Keratinocyte (primary cell): Measurements from ENCODE around the gene IGFBP5. TPM values are rescaled to one million over a fixed set of nuclear protein-coding genes. Genes with fewer than 3 reads are reported as not detected.

Experiments
- DNase-seq: peaks from one replicate; pipeline ENCODE4 v3.0.0-alpha.2; 2011; ENCODE audit warnings: low read depth, missing footprints, low spot score
- FAIRE-seq: peaks from 2 replicates; lab custom pipeline; 2011; peaks lifted over from hg19 to GRCh38; lab: Jason Lieb, UNC
- H2AFZ ChIP-seq: 2 replicates; pipeline ENCODE4 v1.6.0; 2012; ENCODE audit warnings: low read length, control low read depth, inconsistent platforms; ENCODE audit not compliant: control insufficient read depth
- H3K27ac ChIP-seq: 2 replicates; pipeline ENCODE4 v1.5.1; 2011; ENCODE audit warnings: low read length; ENCODE audit not compliant: control insufficient read depth, insufficient read depth
- H3K27me3 ChIP-seq: 3 replicates; pipeline ENCODE4 v1.6.0; 2011; ENCODE audit warnings: low read length; ENCODE audit not compliant: control insufficient read depth, insufficient read depth; ENCODE audit errors: extremely low read depth
- H3K36me3 ChIP-seq, 2 experiments: 2 replicates in 1 of 2; 3 replicates in 1 of 2; pipeline ENCODE4 v1.5.1; 2011; ENCODE audit warnings: low read length in 2 of 2, mild to moderate bottlenecking in 1 of 2; ENCODE audit not compliant: control insufficient read depth in 2 of 2, insufficient read depth in 2 of 2; ENCODE audit errors: extremely low read depth in 1 of 2
- H3K4me1 ChIP-seq: 3 replicates; pipeline ENCODE4 v1.5.1; 2011; ENCODE audit warnings: low read length; ENCODE audit not compliant: control insufficient read depth, insufficient read depth; ENCODE audit errors: extremely low read depth
- H3K4me2 ChIP-seq: 3 replicates; pipeline ENCODE4 v1.6.0; 2011; ENCODE audit warnings: low read depth, low read length; ENCODE audit not compliant: control insufficient read depth, insufficient read depth; ENCODE audit errors: extremely low read depth
- H3K4me3 ChIP-seq, 3 experiments: fragments of 200-600 bp in 1 of 3; sonication (generic) in 1 of 3; 2 replicates in 2 of 3; 3 replicates in 1 of 3; pipeline ENCODE4 v1.5.1; 2011 to 2016; ENCODE audit warnings: low read length in 3 of 3, mild to moderate bottlenecking in 3 of 3, control low read depth in 2 of 3, inconsistent platforms in 1 of 3, low read depth in 1 of 3, mixed read lengths in 1 of 3, mixed run types in 1 of 3, moderate library complexity in 1 of 3; ENCODE audit not compliant: control insufficient read depth in 2 of 3, insufficient read depth in 2 of 3; ENCODE audit errors: extremely low read depth in 1 of 3
- H3K79me2 ChIP-seq: 2 replicates; pipeline ENCODE4 v1.6.0; 2012; ENCODE audit warnings: low read length; ENCODE audit not compliant: control insufficient read depth, insufficient read depth
- H3K9ac ChIP-seq: 3 replicates; pipeline ENCODE4 v1.6.0; 2011; ENCODE audit warnings: low read length; ENCODE audit not compliant: control insufficient read depth, insufficient read depth; ENCODE audit errors: extremely low read depth
- H3K9me1 ChIP-seq: 3 replicates; pipeline ENCODE4 v1.6.0; 2011; ENCODE audit warnings: low read length; ENCODE audit not compliant: control insufficient read depth, insufficient read depth; ENCODE audit errors: extremely low read depth
- H3K9me3 ChIP-seq: 2 replicates; pipeline ENCODE4 v1.5.1; 2012; ENCODE audit warnings: low read depth, low read length; ENCODE audit not compliant: control insufficient read depth
- H4K20me1 ChIP-seq: 3 replicates; pipeline ENCODE4 v1.6.0; 2011; ENCODE audit warnings: low read length; ENCODE audit not compliant: control insufficient read depth, insufficient read depth; ENCODE audit errors: extremely low read depth
- EZH2 ChIP-seq: IDR thresholded peaks from one replicate; pipeline ENCODE4 v1.6.1; 2012; ENCODE audit warnings: inconsistent platforms, mild to moderate bottlenecking, low read length, moderate library complexity
- dilution Hi-C: fragments of 300-500 bp; cut with MboI; formaldehyde crosslinking; loops from one replicate; pipeline ENCODE4 v1.7.0; 2020; ENCODE audit warnings: low sequenced_read_pairs; ENCODE audit not compliant: extremely low pct_ligation_motif_present
- polyA plus RNA-seq, 5 experiments: library from polyadenylated mRNA; depleted of rRNA in 3 of 5; stranded (reverse) in 3 of 5; stranded (forward) in 1 of 5; unstranded in 1 of 5; fragments of >200 nt; gene quantifications; 1 replicate in 1 of 5; 2 replicates in 3 of 5; 3 replicates in 1 of 5; pipeline versions ENCODE4 v1.2.1 to v1.2.3, GENCODE V29; 2011 to 2012; ENCODE audit warnings: missing spikeins in 2 of 5, low read depth in 1 of 5, low replicate concordance in 1 of 5
- TF ChIP-seq, protein P1 (sequence below), 3 experiments: IDR thresholded peaks in 1 of 3; conservative IDR thresholded peaks in 1 of 3; optimal IDR thresholded peaks in 1 of 3; 2 replicates in 2 of 3; 3 replicates in 1 of 3; pipeline versions ENCODE3 to v1.5.1; 2011; ENCODE audit warnings: low read length in 3 of 3, mild to moderate bottlenecking in 3 of 3, moderate library complexity in 2 of 3, control low read depth in 1 of 3, inconsistent platforms in 1 of 3; ENCODE audit not compliant: insufficient read depth in 2 of 3; ENCODE audit errors: extremely low read depth in 1 of 3

IGFBP5 gene
- polyA plus RNA-seq, 1 donor (not counting 4 experiments of a cell fraction or from before 2014, with no cell fraction given) = 1.1 TPM

DNA sequence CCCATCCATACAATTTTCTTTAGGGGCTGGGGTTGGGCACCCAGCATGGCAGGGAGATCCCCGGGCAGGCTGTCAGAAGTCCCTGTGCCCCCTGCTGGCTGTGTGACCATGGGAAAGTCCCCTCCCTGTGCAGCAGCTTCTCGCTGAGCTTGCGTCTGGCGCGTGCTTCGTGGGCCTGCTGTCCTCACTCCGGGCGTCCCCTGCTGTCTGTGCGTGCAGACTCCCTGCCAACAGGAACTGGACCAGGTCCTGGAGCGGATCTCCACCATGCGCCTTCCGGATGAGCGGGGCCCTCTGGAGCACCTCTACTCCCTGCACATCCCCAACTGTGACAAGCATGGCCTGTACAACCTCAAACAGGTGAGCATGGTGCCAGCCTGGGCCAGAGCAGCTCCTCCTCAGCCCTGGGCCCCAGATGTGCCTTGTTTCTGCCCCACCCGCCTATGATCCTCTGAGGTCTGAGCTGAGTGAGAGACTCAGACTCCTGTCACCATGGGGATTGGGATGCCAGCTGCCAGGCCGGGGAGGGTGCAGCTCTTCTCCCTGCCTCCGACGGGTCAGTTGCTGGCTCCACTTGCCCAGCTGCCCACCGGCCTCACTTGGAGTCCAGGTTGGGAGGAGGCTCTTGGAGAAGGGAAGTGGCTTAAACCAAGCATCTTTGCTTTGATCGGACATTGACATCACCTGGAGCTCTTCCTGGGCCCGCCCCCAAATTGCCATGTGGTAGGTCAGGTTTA lies 33.5 kb downstream of the IGFBP5 start:
- Histone ChIP-seq H3K36me3 (no peaks in the 10 kb centered on the region), H3K9me1 (peaks cover 4% of the 10 kb centered on the region), H3K4me2 (no peak overlapping the region), H3K27me3 (peaks cover 3% of the 10 kb centered on the region), H3K79me2 (no peaks in the 10 kb centered on the region), H4K20me1 (no peaks in the 10 kb centered on the region), H3K4me3 (no peak overlapping the region), H2AFZ (no peak overlapping the region), H3K9me3 (no peaks in the 10 kb centered on the region), H3K27ac (no peak overlapping the region), H3K9ac (no peak overlapping the region), H3K4me1 (peaks cover 39% of the 10 kb centered on the region)
- dilution Hi-C loops = no loop called here
- no peak for FAIRE-seq
- DNase-seq = no peak
- TF ChIP-seq EZH2 = no peak
- TF ChIP-seq, protein P1, sequence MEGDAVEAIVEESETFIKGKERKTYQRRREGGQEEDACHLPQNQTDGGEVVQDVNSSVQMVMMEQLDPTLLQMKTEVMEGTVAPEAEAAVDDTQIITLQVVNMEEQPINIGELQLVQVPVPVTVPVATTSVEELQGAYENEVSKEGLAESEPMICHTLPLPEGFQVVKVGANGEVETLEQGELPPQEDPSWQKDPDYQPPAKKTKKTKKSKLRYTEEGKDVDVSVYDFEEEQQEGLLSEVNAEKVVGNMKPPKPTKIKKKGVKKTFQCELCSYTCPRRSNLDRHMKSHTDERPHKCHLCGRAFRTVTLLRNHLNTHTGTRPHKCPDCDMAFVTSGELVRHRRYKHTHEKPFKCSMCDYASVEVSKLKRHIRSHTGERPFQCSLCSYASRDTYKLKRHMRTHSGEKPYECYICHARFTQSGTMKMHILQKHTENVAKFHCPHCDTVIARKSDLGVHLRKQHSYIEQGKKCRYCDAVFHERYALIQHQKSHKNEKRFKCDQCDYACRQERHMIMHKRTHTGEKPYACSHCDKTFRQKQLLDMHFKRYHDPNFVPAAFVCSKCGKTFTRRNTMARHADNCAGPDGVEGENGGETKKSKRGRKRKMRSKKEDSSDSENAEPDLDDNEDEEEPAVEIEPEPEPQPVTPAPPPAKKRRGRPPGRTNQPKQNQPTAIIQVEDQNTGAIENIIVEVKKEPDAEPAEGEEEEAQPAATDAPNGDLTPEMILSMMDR (optimal IDR thresholded peaks at IDR 0.05 in 1 of 3, IDR thresholded peaks at IDR 0.05 in 1 of 3, conservative IDR thresholded peaks at IDR 0.05 in 1 of 3; ENCODE audit: extremely low read depth in 1 of 3, insufficient read depth in 2 of 3, low read length in 3 of 3) = peak in 1 of 3 experiments; percentile 25

DNA sequence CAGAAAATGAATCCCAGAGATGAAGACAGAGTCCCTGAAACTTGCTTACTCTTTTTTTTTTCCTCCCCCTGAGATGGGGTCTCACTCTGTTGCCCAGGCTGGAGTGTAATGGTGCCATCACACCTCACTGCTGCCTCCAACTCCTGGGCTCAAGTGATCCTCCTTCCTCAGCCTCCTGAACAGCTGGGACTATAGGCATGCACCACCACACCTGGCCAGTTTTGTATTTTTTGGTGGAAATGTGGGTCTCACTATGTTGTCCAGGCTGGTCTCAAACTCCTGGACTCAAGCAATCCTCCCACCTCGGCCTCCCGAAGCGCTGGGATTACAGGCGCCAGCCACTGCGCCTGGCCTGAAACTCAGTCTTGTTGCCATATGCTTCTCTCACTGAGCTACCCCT lies 34.3 kb downstream of the IGFBP5 start:
- FAIRE-seq (no peak), DNase-seq (no peak)
- H3K9ac ChIP-seq = no peak overlapping the region
- no peaks in the 10 kb centered on the region for H3K79me2 ChIP-seq
- TF ChIP-seq EZH2 = no peak
- TF ChIP-seq, protein P1 (optimal IDR thresholded peaks at IDR 0.05 in 1 of 3, IDR thresholded peaks at IDR 0.05 in 1 of 3, conservative IDR thresholded peaks at IDR 0.05 in 1 of 3; ENCODE audit: extremely low read depth in 1 of 3, insufficient read depth in 2 of 3, low read length in 3 of 3) = no peak
- dilution Hi-C loops = no loop called here
- no peaks in the 10 kb centered on the region for H3K36me3 ChIP-seq
- H2AFZ ChIP-seq = no peak overlapping the region
- H3K4me1 ChIP-seq = peaks cover 35% of the 10 kb centered on the region
- H3K4me3 ChIP-seq = no peak overlapping the region
- H3K27me3 ChIP-seq = peaks cover 3% of the 10 kb centered on the region
- H4K20me1 ChIP-seq = no peaks in the 10 kb centered on the region
- no peak overlapping the region for H3K27ac ChIP-seq
- peaks cover 4% of the 10 kb centered on the region for H3K9me1 ChIP-seq
- no peaks in the 10 kb centered on the region for H3K9me3 ChIP-seq
- H3K4me2 ChIP-seq = no peak overlapping the region
